Activated CD4-positive, alpha-beta T cell treated with anti-CD3 and anti-CD28 coated beads, Interleukin-2, amount 10 ng/mL, durations not matched to agents 24 days and 14 days (primary cell): Measurements from ENCODE around the gene HABP2. TPM values are rescaled to one million over a fixed set of nuclear protein-coding genes. Genes with fewer than 3 reads are reported as not detected.

ENCODE experiments used
- DNase-seq: peaks from one replicate; pipeline ENCODE4 v3.0.0; 2022
- H3K27ac Mint-ChIP-seq: one replicate; pipeline ENCODE4 v1.8.0; 2022; ENCODE audit warnings: mild to moderate bottlenecking, mixed read lengths
- H3K27me3 Mint-ChIP-seq: one replicate; pipeline ENCODE4 v1.8.0; 2022; ENCODE audit warnings: mixed read lengths
- H3K36me3 Mint-ChIP-seq: one replicate; pipeline ENCODE4 v1.8.0; 2022; ENCODE audit warnings: low read depth, mild to moderate bottlenecking, mixed read lengths
- H3K4me1 Mint-ChIP-seq: one replicate; pipeline ENCODE4 v1.8.0; 2021; ENCODE audit warnings: mixed read lengths
- H3K4me3 Mint-ChIP-seq: one replicate; pipeline ENCODE4 v1.8.0; 2022; ENCODE audit warnings: mild to moderate bottlenecking, moderate library complexity, mixed read lengths
- H3K9me3 Mint-ChIP-seq: one replicate; pipeline ENCODE4 v1.8.0; 2021; ENCODE audit warnings: mixed read lengths
- intact Hi-C: fragments of 100-400 bp; cut with micrococcal nuclease; formaldehyde crosslinking; loops from one replicate; pipeline ENCODE4 v1.15.1; 2023
- total RNA-seq: library from RNA; stranded (reverse); gene quantifications from 2 replicates; pipeline ENCODE4 v1.2.3, GENCODE V29; 2022

The HABP2 gene
- total RNA-seq, 1 donor from 2014 or later: not detected

GRCh38 chr10:113534423-113534822 is 18.4 kb upstream of the HABP2 start:
- H3K4me1 Mint-ChIP-seq: no peaks in the 10 kb centered on the region
- peaks cover 5% of the 10 kb centered on the region for H3K27me3 Mint-ChIP-seq
- H3K27ac Mint-ChIP-seq: no peak overlapping the region
- H3K4me3 Mint-ChIP-seq: no peak overlapping the region
- no peaks in the 10 kb centered on the region for H3K9me3 Mint-ChIP-seq
- H3K36me3 Mint-ChIP-seq: no peaks in the 10 kb centered on the region
- DNase-seq: no peak
- intact Hi-C loops: no loop called here

- Mint-ChIP-seq H3K27me3 (peaks cover 3% of the 10 kb centered on the region), H3K4me3 (no peak overlapping the region), H3K36me3 (no peaks in the 10 kb centered on the region), H3K9me3 (no peaks in the 10 kb centered on the region), H3K4me1 (no peaks in the 10 kb centered on the region), H3K27ac (no peak overlapping the region)
- no peak for DNase-seq
- intact Hi-C loops: no loop called here
Observed at GRCh38 chr10:113537672-113538071, 15.2 kb upstream of the HABP2 start.

- H3K4me3 Mint-ChIP-seq: no peak overlapping the region
Observed at GRCh38 chr10:113538151-113538550, 14.7 kb upstream of the HABP2 start.

GRCh38 chr10:113539789-113540188 is 13.1 kb upstream of the HABP2 start:
- Mint-ChIP-seq H3K27ac (no peak overlapping the region), H3K4me3 (no peak overlapping the region), H3K9me3 (no peaks in the 10 kb centered on the region), H3K36me3 (no peaks in the 10 kb centered on the region), H3K27me3 (peaks cover 3% of the 10 kb centered on the region), H3K4me1 (no peaks in the 10 kb centered on the region)
- DNase-seq: no peak
- intact Hi-C loops: no loop called here

More at GRCh38 chr10:113538151-113538550, 14.7 kb upstream of the HABP2 start:
- no peak overlapping the region for H3K27ac Mint-ChIP-seq
- H3K4me1 Mint-ChIP-seq: no peaks in the 10 kb centered on the region
- no peaks in the 10 kb centered on the region for H3K36me3 Mint-ChIP-seq
- intact Hi-C loops: no loop called here
- no peaks in the 10 kb centered on the region for H3K9me3 Mint-ChIP-seq
- DNase-seq: no peak
- peaks cover 3% of the 10 kb centered on the region for H3K27me3 Mint-ChIP-seq

GRCh38 chr10:113540845-113541548 is 11.9 kb upstream of the HABP2 start:
- no peak for DNase-seq
- peaks cover 3% of the 10 kb centered on the region for H3K27me3 Mint-ChIP-seq
- no peaks in the 10 kb centered on the region for H3K36me3 Mint-ChIP-seq
- no peak overlapping the region for H3K4me3 Mint-ChIP-seq
- H3K4me1 Mint-ChIP-seq: no peaks in the 10 kb centered on the region
- intact Hi-C loops: no loop called here
- H3K9me3 Mint-ChIP-seq: no peaks in the 10 kb centered on the region
- no peak overlapping the region for H3K27ac Mint-ChIP-seq

- no peaks in the 10 kb centered on the region for H3K4me1 Mint-ChIP-seq
- intact Hi-C loops: no loop called here
- no peaks in the 10 kb centered on the region for H3K36me3 Mint-ChIP-seq
- H3K4me3 Mint-ChIP-seq: no peak overlapping the region
- peaks cover 3% of the 10 kb centered on the region for H3K27me3 Mint-ChIP-seq
- no peak for DNase-seq
- no peak overlapping the region for H3K27ac Mint-ChIP-seq
- no peaks in the 10 kb centered on the region for H3K9me3 Mint-ChIP-seq
Observed at GRCh38 chr10:113541549-113541927, 11.3 kb upstream of the HABP2 start.

- H3K9me3 Mint-ChIP-seq: no peaks in the 10 kb centered on the region
- H3K4me1 Mint-ChIP-seq: no peaks in the 10 kb centered on the region
- DNase-seq: no peak
- H3K4me3 Mint-ChIP-seq: no peak overlapping the region
- H3K27me3 Mint-ChIP-seq: peaks cover 3% of the 10 kb centered on the region
- intact Hi-C loops: no loop called here
- no peak overlapping the region for H3K27ac Mint-ChIP-seq
- no peaks in the 10 kb centered on the region for H3K36me3 Mint-ChIP-seq
Observed at GRCh38 chr10:113543107-113543955, 9.5 kb upstream of the HABP2 start.

- no peaks in the 10 kb centered on the region for H3K4me1 Mint-ChIP-seq
- no peak for DNase-seq
- H3K9me3 Mint-ChIP-seq: no peaks in the 10 kb centered on the region
- no peak overlapping the region for H3K27ac Mint-ChIP-seq
- H3K36me3 Mint-ChIP-seq: no peaks in the 10 kb centered on the region
- H3K4me3 Mint-ChIP-seq: no peak overlapping the region
- peaks cover under 1% of the 10 kb centered on the region for H3K27me3 Mint-ChIP-seq
- intact Hi-C loops: no loop called here
Observed at GRCh38 chr10:113544392-113544791, 8.5 kb upstream of the HABP2 start.

- Mint-ChIP-seq H3K27me3 (peaks cover 2% of the 10 kb centered on the region), H3K4me1 (peaks cover 8% of the 10 kb centered on the region), H3K36me3 (no peaks in the 10 kb centered on the region), H3K9me3 (no peaks in the 10 kb centered on the region), H3K27ac (no peak overlapping the region), H3K4me3 (no peak overlapping the region)
- intact Hi-C loops: no loop called here
- no peak for DNase-seq
Observed at GRCh38 chr10:113547426-113547825, 5.4 kb upstream of the HABP2 start.

- peaks cover 8% of the 10 kb centered on the region for H3K4me1 Mint-ChIP-seq
- DNase-seq: no peak
- H3K27ac Mint-ChIP-seq: no peak overlapping the region
- no peaks in the 10 kb centered on the region for H3K36me3 Mint-ChIP-seq
- no peaks in the 10 kb centered on the region for H3K9me3 Mint-ChIP-seq
- peaks cover 13% of the 10 kb centered on the region for H3K27me3 Mint-ChIP-seq
- no peak overlapping the region for H3K4me3 Mint-ChIP-seq
- intact Hi-C loops: no loop called here
Observed at GRCh38 chr10:113549856-113550255, 3.0 kb upstream of the HABP2 start.

GRCh38 chr10:113550365-113550764 is 2.5 kb upstream of the HABP2 start:
- Mint-ChIP-seq H3K4me3 (no peak overlapping the region), H3K4me1 (peaks cover 8% of the 10 kb centered on the region), H3K36me3 (no peaks in the 10 kb centered on the region), H3K27ac (no peak overlapping the region), H3K27me3 (peaks cover 13% of the 10 kb centered on the region), H3K9me3 (no peaks in the 10 kb centered on the region)
- intact Hi-C loops: no loop called here
- no peak for DNase-seq

GRCh38 chr10:113552014-113552413 is 839 bp upstream of the HABP2 start:
- Mint-ChIP-seq H3K27me3 (peaks cover 16% of the 10 kb centered on the region), H3K4me1 (peaks cover 8% of the 10 kb centered on the region), H3K4me3 (no peak overlapping the region), H3K36me3 (no peaks in the 10 kb centered on the region), H3K27ac (no peak overlapping the region), H3K9me3 (no peaks in the 10 kb centered on the region)
- intact Hi-C loops: no loop called here
- no peak for DNase-seq

GRCh38 chr10:113553149-113553548 is 296 bp downstream of the HABP2 start:
- H3K36me3 Mint-ChIP-seq: no peaks in the 10 kb centered on the region
- no peak for DNase-seq
- no peak overlapping the region for H3K27ac Mint-ChIP-seq
- no peak overlapping the region for H3K4me3 Mint-ChIP-seq
- intact Hi-C loops: no loop called here
- H3K9me3 Mint-ChIP-seq: no peaks in the 10 kb centered on the region
- H3K4me1 Mint-ChIP-seq: peaks cover 8% of the 10 kb centered on the region
- H3K27me3 Mint-ChIP-seq: peaks cover 22% of the 10 kb centered on the region

GRCh38 chr10:113554214-113554613 is 1.4 kb downstream of the HABP2 start:
- H3K9me3 Mint-ChIP-seq: no peaks in the 10 kb centered on the region
- H3K4me1 Mint-ChIP-seq: peaks cover 8% of the 10 kb centered on the region
- no peak for DNase-seq
- no peak overlapping the region for H3K27ac Mint-ChIP-seq
- intact Hi-C loops: no loop called here
- H3K36me3 Mint-ChIP-seq: no peaks in the 10 kb centered on the region
- no peak overlapping the region for H3K4me3 Mint-ChIP-seq
- peaks cover 22% of the 10 kb centered on the region for H3K27me3 Mint-ChIP-seq
